H9 (cell line): ENCODE data around the gene HECTD2. TPM values are rescaled to one million over a fixed set of nuclear protein-coding genes. Genes with fewer than 3 reads are reported as not detected.
A peak's percentile ranks its signal among the peaks of the same experiment; 100 is the strongest.

Source experiments
- DNase-seq: peaks from one replicate; pipeline ENCODE4 v3.0.0-alpha.2; 2017
- H2AFZ ChIP-seq: one replicate; pipeline ENCODE4 v1.6.1; 2013; ENCODE audit warnings: mild to moderate bottlenecking, low read length, control low read depth, moderate library complexity
- H2AK5ac ChIP-seq: 2 replicates; pipeline ENCODE4 v1.6.1; 2013; ENCODE audit warnings: low read length, control low read depth, mixed read lengths; ENCODE audit not compliant: insufficient read length
- H2BK120ac ChIP-seq: one replicate; pipeline ENCODE4 v1.6.1; 2013; ENCODE audit warnings: low read depth, mild to moderate bottlenecking, low read length, control low read depth, inconsistent platforms; ENCODE audit not compliant: poor library complexity, severe bottlenecking
- H2BK12ac ChIP-seq: 2 replicates; pipeline ENCODE4 v1.6.1; 2013; ENCODE audit warnings: low read length, control low read depth, mixed read lengths, low read depth; ENCODE audit not compliant: insufficient read length
- H2BK15ac ChIP-seq: 2 replicates; pipeline ENCODE4 v1.6.1; 2013; ENCODE audit warnings: low read depth, low read length, control low read depth
- H2BK20ac ChIP-seq: one replicate; pipeline ENCODE4 v1.6.1; 2013; ENCODE audit warnings: low read depth, mild to moderate bottlenecking, low read length, control low read depth, inconsistent platforms; ENCODE audit not compliant: poor library complexity, severe bottlenecking
- H2BK5ac ChIP-seq: 2 replicates; pipeline ENCODE4 v1.6.1; 2013; ENCODE audit warnings: low read length, control low read depth, mixed read lengths; ENCODE audit not compliant: insufficient read length
- H3K14ac ChIP-seq: 2 replicates; pipeline ENCODE4 v1.6.1; 2013; ENCODE audit warnings: low read length, control low read depth; ENCODE audit not compliant: insufficient read depth
- H3K18ac ChIP-seq: 2 replicates; pipeline ENCODE4 v1.6.1; 2013; ENCODE audit warnings: low read depth, mild to moderate bottlenecking, mixed read lengths, low read length, control low read depth; ENCODE audit not compliant: insufficient read length
- H3K23ac ChIP-seq: 2 replicates; pipeline ENCODE4 v1.6.1; 2013; ENCODE audit warnings: low read length, control low read depth, mixed read lengths, low read depth; ENCODE audit not compliant: insufficient read length
- H3K23me2 ChIP-seq: 2 replicates; pipeline ENCODE4 v1.6.1; 2013; ENCODE audit warnings: low read depth, mild to moderate bottlenecking, mixed read lengths, low read length, control low read depth; ENCODE audit not compliant: insufficient read length, poor library complexity, severe bottlenecking
- H3K27ac ChIP-seq: 2 replicates; pipeline ENCODE4 v1.5.1; 2013; ENCODE audit warnings: low read length, control low read depth, mixed read lengths, low read depth; ENCODE audit not compliant: insufficient read length
- H3K27me3 ChIP-seq: 2 replicates; pipeline ENCODE4 v1.6.1; 2013; ENCODE audit warnings: low read length, control low read depth, inconsistent platforms; ENCODE audit not compliant: insufficient read depth
- H3K4ac ChIP-seq: 2 replicates; pipeline ENCODE4 v1.6.1; 2013; ENCODE audit warnings: low read depth, mild to moderate bottlenecking, control low read depth, inconsistent platforms, low read length, moderate library complexity
- H3K4me1 ChIP-seq: 2 replicates; pipeline ENCODE4 v1.6.1; 2013; ENCODE audit warnings: low read length, control low read depth, inconsistent platforms; ENCODE audit not compliant: insufficient read depth
- H3K4me2 ChIP-seq: 2 replicates; pipeline ENCODE4 v1.6.1; 2013; ENCODE audit warnings: low read length, control low read depth, mixed read lengths; ENCODE audit not compliant: insufficient read length, insufficient read depth
- H3K56ac ChIP-seq: 2 replicates; pipeline ENCODE4 v1.6.1; 2013; ENCODE audit warnings: low read depth, mild to moderate bottlenecking, mixed read lengths, low read length, control low read depth; ENCODE audit not compliant: insufficient read length
- H3K79me1 ChIP-seq: 2 replicates; pipeline ENCODE4 v1.6.1; 2013; ENCODE audit warnings: low read depth, mild to moderate bottlenecking, moderate library complexity, low read length, control low read depth, inconsistent platforms; ENCODE audit not compliant: insufficient read depth, poor library complexity, severe bottlenecking
- H3K79me2 ChIP-seq: 2 replicates; pipeline ENCODE4 v1.6.1; 2013; ENCODE audit warnings: low read length, control low read depth, inconsistent platforms; ENCODE audit not compliant: insufficient read depth
- H3K9ac ChIP-seq: 2 replicates; pipeline ENCODE4 v1.6.1; 2013; ENCODE audit warnings: low read length, control low read depth, mixed read lengths; ENCODE audit not compliant: insufficient read length; ENCODE audit errors: extremely low read depth
- H3K9me3 ChIP-seq: one replicate; pipeline ENCODE4 v1.6.1; 2013; ENCODE audit warnings: low read depth, low read length, inconsistent platforms; ENCODE audit not compliant: control insufficient read depth
- H3T11ph ChIP-seq: one replicate; pipeline ENCODE4 v1.6.1; 2013; ENCODE audit warnings: mild to moderate bottlenecking, low read length, control low read depth, inconsistent platforms
- H4K20me1 ChIP-seq: one replicate; pipeline ENCODE4 v1.6.1; 2013; ENCODE audit not compliant: control insufficient read depth, insufficient read length, insufficient read depth
- H4K5ac ChIP-seq: 2 replicates; pipeline ENCODE4 v1.6.1; 2013; ENCODE audit warnings: low read depth, mild to moderate bottlenecking, mixed read lengths, low read length, control low read depth; ENCODE audit not compliant: insufficient read length
- H4K8ac ChIP-seq: replicated peaks from 2 replicates; pipeline ENCODE4 v1.6.1; 2013; ENCODE audit warnings: low read length, control low read depth, mixed read lengths, low read depth; ENCODE audit not compliant: insufficient read length
- H4K91ac ChIP-seq: 2 replicates; pipeline ENCODE4 v1.6.1; 2013; ENCODE audit warnings: low read depth, mild to moderate bottlenecking, moderate library complexity, mixed read lengths, low read length, control low read depth; ENCODE audit not compliant: insufficient read length
- H3K27ac Mint-ChIP-seq, 3 experiments: 2 replicates in 2 of 3; 3 replicates in 1 of 3; pipeline ENCODE4 v1.8.0; 2020 to 2021; ENCODE audit warnings: mixed read lengths in 3 of 3, mild to moderate bottlenecking in 1 of 3, moderate library complexity in 1 of 3
- H3K27me3 Mint-ChIP-seq: 2 replicates; pipeline ENCODE4 v1.8.0; 2021; ENCODE audit warnings: low read depth, mild to moderate bottlenecking, moderate library complexity, mixed read lengths
- H3K36me3 Mint-ChIP-seq, 3 experiments: 2 replicates in 2 of 3; 3 replicates in 1 of 3; pipeline ENCODE4 v1.8.0; 2020 to 2021; ENCODE audit warnings: low read depth in 3 of 3, mixed read lengths in 3 of 3; ENCODE audit not compliant: insufficient read depth in 1 of 3
- H3K4me1 Mint-ChIP-seq, 2 experiments: 2 replicates each; pipeline ENCODE4 v1.8.0; 2020; ENCODE audit warnings: mixed read lengths in 2 of 2
- H3K4me3 Mint-ChIP-seq, 2 experiments: 2 replicates in 1 of 2; 3 replicates in 1 of 2; pipeline ENCODE4 v1.8.0; 2020 to 2021; ENCODE audit warnings: mild to moderate bottlenecking in 2 of 2, mixed read lengths in 2 of 2, moderate library complexity in 1 of 2
- H3K9me3 Mint-ChIP-seq, 2 experiments: 2 replicates in 1 of 2; 3 replicates in 1 of 2; pipeline ENCODE4 v1.8.0; 2020; ENCODE audit warnings: mild to moderate bottlenecking in 2 of 2, mixed read lengths in 2 of 2, moderate library complexity in 1 of 2
- WGBS: extraction: QIAGEN DNeasy Blood & Tissue Kit; methylation state at CpG from one replicate; pipeline ENCODE4 v1.1.7; 2013; ENCODE audit warnings: missing lambda C conversion rate, low lambda C conversion rate, mixed read lengths; ENCODE audit not compliant: insufficient read length; ENCODE audit errors: extremely low coverage; 5-methylcytosine and 5-hydroxymethylcytosine counted together
- total RNA-seq: library from RNA; stranded (reverse); gene quantifications from 2 replicates; pipeline ENCODE4 v1.2.1, GENCODE V29; 2021
- TF ChIP-seq, protein P1 (sequence below): fragments of 200-600 bp; sonication (generic); conservative IDR thresholded peaks from 3 replicates; pipeline ENCODE4 v1.8.0; 2021; ENCODE audit warnings: antibody characterized with exemption, mild to moderate bottlenecking

HECTD2 gene
- total RNA-seq, 1 experiment from 2014 or later: 13.4 TPM

- no peaks in the 10 kb centered on the region for H3K9me3 Mint-ChIP-seq
These were observed 1.5 kb downstream of the HECTD2 start for GRCh38 chr10:91411621-91412020.

More at GRCh38 chr10:91411621-91412020, 1.5 kb downstream of the HECTD2 start:
- no peak overlapping the region for H3K14ac ChIP-seq
- H3K56ac ChIP-seq: no peak overlapping the region
- no peak overlapping the region for H3K9ac ChIP-seq
- Mint-ChIP-seq H3K27me3 (no peaks in the 10 kb centered on the region), H3K36me3 (no peaks in the 10 kb centered on the region), H3K4me3 (peak overlapping the region; percentile 82 to 92), H3K4me1 (peaks cover 27 to 31% of the 10 kb centered on the region in 2 experiments), H3K27ac (no peak overlapping the region)
- H2BK5ac ChIP-seq: no peak overlapping the region
- no peak overlapping the region for H4K91ac ChIP-seq
- H2BK12ac ChIP-seq: no peak overlapping the region
- H4K8ac ChIP-seq: no peak overlapping the region
- no peak overlapping the region for H4K5ac ChIP-seq
- H3K4me1 ChIP-seq: no peaks in the 10 kb centered on the region
- no peaks in the 10 kb centered on the region for H3K27me3 ChIP-seq
- no peak overlapping the region for H2BK120ac ChIP-seq
- H3K9me3 ChIP-seq: no peaks in the 10 kb centered on the region
- no peak overlapping the region for H2BK15ac ChIP-seq
- no peak overlapping the region for H2AFZ ChIP-seq
- no peak overlapping the region for H2AK5ac ChIP-seq
- no peak overlapping the region for H3K4ac ChIP-seq
- peaks cover 6% of the 10 kb centered on the region for H3K23me2 ChIP-seq
- no peak overlapping the region for H3K4me2 ChIP-seq
- TF ChIP-seq, protein P1, sequence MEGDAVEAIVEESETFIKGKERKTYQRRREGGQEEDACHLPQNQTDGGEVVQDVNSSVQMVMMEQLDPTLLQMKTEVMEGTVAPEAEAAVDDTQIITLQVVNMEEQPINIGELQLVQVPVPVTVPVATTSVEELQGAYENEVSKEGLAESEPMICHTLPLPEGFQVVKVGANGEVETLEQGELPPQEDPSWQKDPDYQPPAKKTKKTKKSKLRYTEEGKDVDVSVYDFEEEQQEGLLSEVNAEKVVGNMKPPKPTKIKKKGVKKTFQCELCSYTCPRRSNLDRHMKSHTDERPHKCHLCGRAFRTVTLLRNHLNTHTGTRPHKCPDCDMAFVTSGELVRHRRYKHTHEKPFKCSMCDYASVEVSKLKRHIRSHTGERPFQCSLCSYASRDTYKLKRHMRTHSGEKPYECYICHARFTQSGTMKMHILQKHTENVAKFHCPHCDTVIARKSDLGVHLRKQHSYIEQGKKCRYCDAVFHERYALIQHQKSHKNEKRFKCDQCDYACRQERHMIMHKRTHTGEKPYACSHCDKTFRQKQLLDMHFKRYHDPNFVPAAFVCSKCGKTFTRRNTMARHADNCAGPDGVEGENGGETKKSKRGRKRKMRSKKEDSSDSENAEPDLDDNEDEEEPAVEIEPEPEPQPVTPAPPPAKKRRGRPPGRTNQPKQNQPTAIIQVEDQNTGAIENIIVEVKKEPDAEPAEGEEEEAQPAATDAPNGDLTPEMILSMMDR: no peak
- H3K79me1 ChIP-seq: no peaks in the 10 kb centered on the region
- no peak overlapping the region for H3K27ac ChIP-seq
- H3T11ph ChIP-seq: no peak overlapping the region
- H2BK20ac ChIP-seq: no peak overlapping the region
- H4K20me1 ChIP-seq: no peaks in the 10 kb centered on the region
- no peak overlapping the region for H3K23ac ChIP-seq
- no peak overlapping the region for H3K18ac ChIP-seq
- H3K79me2 ChIP-seq: no peaks in the 10 kb centered on the region
- no peak for DNase-seq
- WGBS: no CpG with 5 or more reads among the region's 5 CpGs
